ENCODE results near the gene BEAN1. TPM values are rescaled to one million over a fixed set of nuclear protein-coding genes. Genes with fewer than 3 reads are reported as not detected.
A peak's percentile ranks its signal among the peaks of the same experiment; 100 is the strongest.

The BEAN1 gene
- total and polyA plus RNA-seq, 8 donors = 0.40 to 3.7 (median 0.55) TPM; not detected in 5

- no peak for DNase-seq
- H3K4me3 ChIP-seq = no peak overlapping the region
- no peaks in the 10 kb centered on the region for H3K27me3 ChIP-seq
- TF ChIP-seq POLR2A (IDR thresholded peaks at IDR 0.05) = no peak
- TF ChIP-seq, protein P1, sequence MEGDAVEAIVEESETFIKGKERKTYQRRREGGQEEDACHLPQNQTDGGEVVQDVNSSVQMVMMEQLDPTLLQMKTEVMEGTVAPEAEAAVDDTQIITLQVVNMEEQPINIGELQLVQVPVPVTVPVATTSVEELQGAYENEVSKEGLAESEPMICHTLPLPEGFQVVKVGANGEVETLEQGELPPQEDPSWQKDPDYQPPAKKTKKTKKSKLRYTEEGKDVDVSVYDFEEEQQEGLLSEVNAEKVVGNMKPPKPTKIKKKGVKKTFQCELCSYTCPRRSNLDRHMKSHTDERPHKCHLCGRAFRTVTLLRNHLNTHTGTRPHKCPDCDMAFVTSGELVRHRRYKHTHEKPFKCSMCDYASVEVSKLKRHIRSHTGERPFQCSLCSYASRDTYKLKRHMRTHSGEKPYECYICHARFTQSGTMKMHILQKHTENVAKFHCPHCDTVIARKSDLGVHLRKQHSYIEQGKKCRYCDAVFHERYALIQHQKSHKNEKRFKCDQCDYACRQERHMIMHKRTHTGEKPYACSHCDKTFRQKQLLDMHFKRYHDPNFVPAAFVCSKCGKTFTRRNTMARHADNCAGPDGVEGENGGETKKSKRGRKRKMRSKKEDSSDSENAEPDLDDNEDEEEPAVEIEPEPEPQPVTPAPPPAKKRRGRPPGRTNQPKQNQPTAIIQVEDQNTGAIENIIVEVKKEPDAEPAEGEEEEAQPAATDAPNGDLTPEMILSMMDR (IDR thresholded peaks at IDR 0.05) = no peak
- TF ChIP-seq EP300 (IDR thresholded peaks at IDR 0.05) = no peak
- TF ChIP-seq POLR2AphosphoS5 (IDR thresholded peaks at IDR 0.05) = no peak
- H3K9me3 ChIP-seq = no peaks in the 10 kb centered on the region
- intact Hi-C loops (cut with DNase I; ENCODE audit: low total_unique reads) = no loop called here
- H3K36me3 ChIP-seq = no peaks in the 10 kb centered on the region
- peaks cover 0 to 5% (median 0%) of the 10 kb centered on the region in 4 donors for H3K4me1 ChIP-seq
- peak overlapping the region in 3 of 5 donors; percentile 27 to 63 (median 57) for H3K27ac ChIP-seq
- WGBS, 5 donors = 74 to 86% (median 79%) methylated on average over 4 of the region's 4 CpGs
Measured at GRCh38 chr16:66383551-66383950, 43.5 kb upstream of the BEAN1 start.

GRCh38 chr16:66385415-66385814, 41.7 kb upstream of the BEAN1 start:
- Histone ChIP-seq H3K27ac (no peak overlapping the region), H3K4me1 (no peaks in the 10 kb centered on the region), H3K36me3 (no peaks in the 10 kb centered on the region), H3K27me3 (no peaks in the 10 kb centered on the region), H3K4me3 (no peak overlapping the region), H3K9me3 (no peaks in the 10 kb centered on the region)
- intact Hi-C loops (cut with DNase I; ENCODE audit: low total_unique reads) = no loop called here
- no peak for DNase-seq
- WGBS, 5 donors = 90 to 96% (median 91%) methylated on average over 4 of the region's 4 CpGs
- TF ChIP-seq, protein P1 (IDR thresholded peaks at IDR 0.05) = no peak
- no peak for TF ChIP-seq EP300 (IDR thresholded peaks at IDR 0.05)
- TF ChIP-seq POLR2A (IDR thresholded peaks at IDR 0.05) = no peak
- no peak for TF ChIP-seq POLR2AphosphoS5 (IDR thresholded peaks at IDR 0.05)

GRCh38 chr16:66386629-66387622, 40.2 kb upstream of the BEAN1 start:
- H3K27ac ChIP-seq = no peak overlapping the region
- no peaks in the 10 kb centered on the region for H3K9me3 ChIP-seq
- intact Hi-C loops (cut with DNase I; ENCODE audit: low total_unique reads) = no loop called here
- TF ChIP-seq EP300 (IDR thresholded peaks at IDR 0.05) = no peak
- no peak for TF ChIP-seq POLR2AphosphoS5 (IDR thresholded peaks at IDR 0.05)
- no peak for TF ChIP-seq POLR2A (IDR thresholded peaks at IDR 0.05)
- TF ChIP-seq, protein P1 (IDR thresholded peaks at IDR 0.05) = no peak
- no peaks in the 10 kb centered on the region for H3K4me1 ChIP-seq
- 82 to 90% (median 88%) methylated on average over 20 of the region's 20 CpGs for WGBS, 5 donors
- H3K27me3 ChIP-seq = no peaks in the 10 kb centered on the region
- no peaks in the 10 kb centered on the region for H3K36me3 ChIP-seq
- peak in 1 of 2 donors; percentile 8 for DNase-seq
- H3K4me3 ChIP-seq = no peak overlapping the region

DNA sequence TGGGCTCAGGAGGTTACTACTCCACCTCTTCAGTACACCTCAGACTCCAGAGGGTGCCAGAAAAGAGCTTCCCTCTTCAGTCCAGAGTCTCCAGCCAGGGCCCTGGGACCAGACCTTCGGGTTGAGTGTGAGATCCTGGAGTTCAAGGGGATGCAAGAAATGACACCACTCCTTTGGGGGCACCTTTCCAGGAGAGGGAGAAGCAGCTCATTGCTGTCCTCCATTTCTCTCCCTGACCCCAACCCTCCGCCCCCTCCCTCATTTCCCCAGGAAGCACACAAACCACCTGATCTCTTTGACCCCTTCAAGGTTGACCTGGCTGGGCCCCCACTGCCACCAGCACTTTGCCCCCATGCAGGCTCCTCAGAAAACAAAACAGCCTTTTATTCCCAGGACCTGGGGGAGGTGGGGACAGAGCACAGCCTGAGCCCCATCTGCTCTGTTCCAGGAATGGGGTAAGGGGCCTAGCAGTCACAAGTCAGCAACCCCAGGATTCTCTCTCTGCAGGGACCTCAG, 39.2 kb upstream of the BEAN1 start:
- 47 to 87% (median 66%) methylated on average over 2 of the region's 2 CpGs for WGBS, 5 donors
- Histone ChIP-seq H3K36me3 (no peaks in the 10 kb centered on the region), H3K4me3 (no peak overlapping the region), H3K4me1 (no peaks in the 10 kb centered on the region), H3K27ac (no peak overlapping the region), H3K9me3 (no peaks in the 10 kb centered on the region), H3K27me3 (no peaks in the 10 kb centered on the region)
- TF ChIP-seq POLR2A (IDR thresholded peaks at IDR 0.05) = no peak
- no peak for TF ChIP-seq EP300 (IDR thresholded peaks at IDR 0.05)
- TF ChIP-seq, protein P1 (IDR thresholded peaks at IDR 0.05) = no peak
- TF ChIP-seq POLR2AphosphoS5 (IDR thresholded peaks at IDR 0.05) = no peak
- intact Hi-C loops (cut with DNase I; ENCODE audit: low total_unique reads) = no loop called here
- DNase-seq = peak in 1 of 2 donors; percentile 11
